HFFc6 (cell line): ENCODE measurements around the gene C3AR1. TPM values are rescaled to one million over a fixed set of nuclear protein-coding genes. Genes with fewer than 3 reads are reported as not detected.
"Not testable (repeated sequence)": the region's sequence is repeated elsewhere in the genome, so short reads cannot be mapped to it uniquely, and the experiment has no call there.

ENCODE experiments used
- DNase-seq: peaks from one replicate; pipeline ENCODE4 v3.0.0-alpha.2; 2018
- H3K27ac Mint-ChIP-seq: 2 replicates; pipeline ENCODE4 v1.8.0; 2020; ENCODE audit warnings: mild to moderate bottlenecking, mixed read lengths
- H3K27me3 Mint-ChIP-seq: 2 replicates; pipeline ENCODE4 v1.8.0; 2021; ENCODE audit warnings: mild to moderate bottlenecking, moderate library complexity, mixed read lengths; ENCODE audit not compliant: insufficient read depth
- H3K36me3 Mint-ChIP-seq: 2 replicates; pipeline ENCODE4 v1.8.0; 2021; ENCODE audit warnings: low read depth, mixed read lengths
- H3K4me1 Mint-ChIP-seq: 2 replicates; pipeline ENCODE4 v1.8.0; 2020; ENCODE audit warnings: low read depth, mixed read lengths
- H3K4me3 Mint-ChIP-seq: 2 replicates; pipeline ENCODE4 v1.8.0; 2020; ENCODE audit warnings: mild to moderate bottlenecking, moderate library complexity, mixed read lengths
- H3K9me3 Mint-ChIP-seq: 2 replicates; pipeline ENCODE4 v1.8.0; 2020; ENCODE audit warnings: mild to moderate bottlenecking, mixed read lengths
- long read RNA-seq: library from polyadenylated mRNA; unstranded; transcript quantifications from one replicate; pipeline ENCODE4 v2.0.0, GENCODE V29; 2019
- total RNA-seq, 6 experiments: library from RNA; stranded (reverse); fragmentation: NEBNext Ultra II Directional; extraction: Animal tissue kit (Norgen Biotek cat#: 25700); gene quantifications; 2 replicates in 1 of 6; 3 replicates in 5 of 6; pipeline ENCODE4 v1.2.3, GENCODE V29; 2021
- TF ChIP-seq, protein P1 (sequence below): fragments of 200-600 bp; sonication (generic); IDR thresholded peaks from 2 replicates; pipeline ENCODE4 v1.5.0; 2021; ENCODE audit warnings: antibody characterized with exemption, mild to moderate bottlenecking

Gene C3AR1
- under 1 TPM; 0.38 to 0.85 (median 0.62) TPM for total RNA-seq
- long read RNA-seq: 0 reads

DNA sequence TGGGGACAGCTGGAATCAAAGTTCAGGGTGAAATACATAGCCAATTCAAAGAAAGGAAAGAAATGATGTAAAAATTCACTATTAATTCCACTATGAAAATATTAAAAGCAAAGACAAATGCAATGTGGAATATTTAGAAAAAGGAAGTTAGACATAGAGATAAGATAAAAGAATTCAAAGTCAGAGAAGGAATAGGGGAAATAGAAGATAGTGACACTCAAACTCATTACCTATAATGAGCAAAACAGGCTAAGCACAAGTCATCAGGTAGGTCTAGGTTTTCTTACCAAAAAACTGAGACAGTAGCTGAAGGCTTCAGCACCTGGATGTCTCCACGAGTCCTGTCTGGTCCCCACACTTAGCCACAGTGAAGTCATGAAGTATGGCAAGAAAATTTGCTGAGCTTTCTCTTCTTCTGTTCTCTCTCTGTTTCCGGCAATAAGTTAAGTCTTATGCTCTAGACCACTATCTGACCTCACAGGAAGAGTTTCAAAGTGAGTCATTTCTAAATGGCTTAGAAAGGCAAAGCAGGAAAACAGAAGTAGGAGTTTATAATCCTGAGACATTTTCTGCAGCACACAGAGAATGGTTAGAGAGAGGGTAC lies at the start of gene C3AR1:
C3AR1 (minus strand) TSS at position 369 of the 604 bp plus-strand sequence. CDS start 6,174 bp downstream, outside the sequence.
- Mint-ChIP-seq H3K27me3 (no peaks in the 10 kb centered on the region; the same call in 1 of the 2 replicates), H3K27ac (peak within 1 kb of the TSS; percentile 71), H3K36me3 (no peaks in the 10 kb centered on the region), H3K4me1 (peaks cover 26% of the 10 kb centered on the region), H3K4me3 (peak within 1 kb of the TSS; percentile 39; the same call in 1 of the 2 replicates), H3K9me3 (no peaks in the 10 kb centered on the region)
- TF ChIP-seq, protein P1, sequence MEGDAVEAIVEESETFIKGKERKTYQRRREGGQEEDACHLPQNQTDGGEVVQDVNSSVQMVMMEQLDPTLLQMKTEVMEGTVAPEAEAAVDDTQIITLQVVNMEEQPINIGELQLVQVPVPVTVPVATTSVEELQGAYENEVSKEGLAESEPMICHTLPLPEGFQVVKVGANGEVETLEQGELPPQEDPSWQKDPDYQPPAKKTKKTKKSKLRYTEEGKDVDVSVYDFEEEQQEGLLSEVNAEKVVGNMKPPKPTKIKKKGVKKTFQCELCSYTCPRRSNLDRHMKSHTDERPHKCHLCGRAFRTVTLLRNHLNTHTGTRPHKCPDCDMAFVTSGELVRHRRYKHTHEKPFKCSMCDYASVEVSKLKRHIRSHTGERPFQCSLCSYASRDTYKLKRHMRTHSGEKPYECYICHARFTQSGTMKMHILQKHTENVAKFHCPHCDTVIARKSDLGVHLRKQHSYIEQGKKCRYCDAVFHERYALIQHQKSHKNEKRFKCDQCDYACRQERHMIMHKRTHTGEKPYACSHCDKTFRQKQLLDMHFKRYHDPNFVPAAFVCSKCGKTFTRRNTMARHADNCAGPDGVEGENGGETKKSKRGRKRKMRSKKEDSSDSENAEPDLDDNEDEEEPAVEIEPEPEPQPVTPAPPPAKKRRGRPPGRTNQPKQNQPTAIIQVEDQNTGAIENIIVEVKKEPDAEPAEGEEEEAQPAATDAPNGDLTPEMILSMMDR: no peak
- peak; percentile 69 for DNase-seq

DNA sequence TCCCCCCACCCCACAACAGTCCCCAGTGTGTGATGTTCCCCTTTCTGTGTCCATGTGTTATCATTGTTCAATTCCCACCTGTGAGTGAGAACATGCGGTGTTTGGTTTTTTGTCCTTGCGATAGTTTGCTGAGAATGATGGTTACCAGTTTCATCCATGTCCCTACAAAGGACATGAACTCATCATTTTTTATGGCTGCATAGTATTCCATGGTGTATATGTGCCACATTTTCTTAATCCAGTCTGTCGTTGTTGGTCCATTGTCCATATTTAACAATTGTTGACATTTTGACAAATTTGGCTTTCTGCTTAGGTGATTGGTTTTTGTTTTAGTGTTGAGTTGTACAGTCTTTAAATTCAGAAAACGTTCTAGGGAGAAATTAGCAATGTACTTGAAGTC lies 47.0 kb upstream of the C3AR1 start:
- H3K27ac Mint-ChIP-seq, H3K9me3 Mint-ChIP-seq, DNase-seq, H3K4me1 Mint-ChIP-seq, H3K27me3 Mint-ChIP-seq, H3K4me3 Mint-ChIP-seq, H3K36me3 Mint-ChIP-seq: not testable (repeated sequence)

DNA sequence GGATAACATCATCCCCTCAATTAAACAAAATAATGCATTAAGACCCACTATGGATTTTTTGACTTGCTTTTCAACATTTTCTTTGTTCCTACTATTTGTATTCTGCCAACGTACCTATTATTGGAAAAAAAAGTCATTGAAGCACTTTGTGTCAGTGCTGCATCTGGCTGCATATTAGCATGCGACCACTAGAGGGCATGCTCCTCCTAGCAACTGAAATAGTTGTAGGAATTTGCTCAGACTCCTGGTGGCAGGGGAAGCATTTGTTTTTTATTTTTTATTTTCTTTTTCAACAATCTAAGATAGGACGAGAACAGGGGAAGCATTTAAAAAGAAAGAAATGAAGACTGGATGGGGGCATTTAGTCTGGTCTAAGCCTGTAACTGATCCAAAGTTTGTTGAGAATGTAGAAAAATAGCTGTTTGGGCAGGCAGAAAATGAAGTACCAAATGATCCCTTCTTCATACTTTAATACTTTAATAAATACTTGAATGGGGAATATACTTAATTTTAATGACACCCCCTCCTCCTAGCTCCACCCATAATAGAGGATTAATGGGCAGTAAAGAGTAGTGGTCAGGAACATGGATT lies 42.7 kb upstream of the C3AR1 start:
- TF ChIP-seq, protein P1: peak; percentile 100
- Mint-ChIP-seq H3K4me1 (no peaks in the 10 kb centered on the region), H3K9me3 (peaks cover 4% of the 10 kb centered on the region; the same call in 1 of the 2 replicates), H3K27me3 (no peaks in the 10 kb centered on the region; the same call in 1 of the 2 replicates), H3K4me3 (0 out of 2 replicates have a peak overlapping the region, but pooled peaks have one; percentile 32), H3K36me3 (peaks cover 11% of the 10 kb centered on the region), H3K27ac (no peak overlapping the region)
- peak; percentile 75 for DNase-seq

DNA sequence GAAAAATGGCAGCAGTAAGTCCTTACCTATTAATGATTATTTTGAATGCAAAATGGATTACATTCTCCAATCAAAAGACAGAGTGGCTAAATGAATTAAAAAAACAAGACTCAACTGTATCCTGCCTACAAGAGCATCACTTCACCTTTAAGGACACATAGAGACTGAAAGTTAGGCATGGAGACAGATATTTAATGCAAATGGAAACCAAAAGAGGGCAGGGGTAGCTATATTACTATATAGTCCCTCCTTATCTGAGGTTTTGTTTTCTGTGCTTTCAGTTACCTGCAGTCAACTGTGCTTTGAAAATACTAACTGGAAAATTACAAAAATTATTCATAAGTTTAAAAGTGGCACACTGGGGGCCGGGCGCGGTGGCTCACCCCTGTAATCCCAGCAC lies 33.1 kb upstream of the C3AR1 start:
- no peaks in the 10 kb centered on the region for H3K9me3 Mint-ChIP-seq
- no peak overlapping the region for H3K27ac Mint-ChIP-seq

DNA sequence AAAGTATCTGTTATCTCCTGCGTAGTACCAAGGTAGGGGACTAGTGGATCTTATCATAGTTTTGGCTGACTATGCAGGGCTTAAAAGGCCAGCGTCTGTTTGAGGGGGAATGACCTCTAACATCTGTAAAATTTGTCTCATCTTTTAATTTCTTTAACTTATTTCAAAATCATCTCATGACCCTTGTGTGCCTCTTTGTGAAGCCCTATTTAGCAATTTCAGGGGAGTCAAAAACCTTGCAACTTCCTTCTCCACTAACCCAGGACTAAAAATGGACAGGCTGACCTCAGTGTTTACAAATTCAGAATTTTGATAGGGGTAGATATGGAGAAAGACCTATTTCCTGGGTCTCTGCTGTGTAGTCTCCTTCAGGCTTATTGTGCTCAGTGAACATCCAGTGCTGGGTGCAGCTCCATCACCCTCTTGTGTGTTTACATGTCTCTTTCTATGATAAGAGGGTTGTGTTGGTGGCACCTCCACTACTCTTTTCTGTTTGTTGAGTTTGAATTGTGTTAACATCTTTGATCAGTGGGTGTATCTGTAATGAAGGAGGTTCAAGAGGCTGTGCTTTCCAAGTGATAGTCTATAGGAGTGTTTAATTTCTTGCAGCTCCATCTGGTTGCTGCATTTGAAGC lies 30.2 kb upstream of the C3AR1 start:
- Mint-ChIP-seq H3K9me3 (no peaks in the 10 kb centered on the region), H3K36me3 (peaks cover 30% of the 10 kb centered on the region)

More for the DNA sequence above, 33.1 kb upstream of the C3AR1 start:
- H3K4me1 Mint-ChIP-seq: no peaks in the 10 kb centered on the region
- no peak overlapping the region for H3K4me3 Mint-ChIP-seq
- no peaks in the 10 kb centered on the region for H3K27me3 Mint-ChIP-seq
- TF ChIP-seq, protein P1: no peak
- peaks cover 21% of the 10 kb centered on the region for H3K36me3 Mint-ChIP-seq
- DNase-seq: no peak

More for the DNA sequence above, 30.2 kb upstream of the C3AR1 start:
- no peaks in the 10 kb centered on the region for H3K27me3 Mint-ChIP-seq
- H3K4me1 Mint-ChIP-seq: no peaks in the 10 kb centered on the region
- no peak for DNase-seq
- no peak overlapping the region for H3K27ac Mint-ChIP-seq
- TF ChIP-seq, protein P1: no peak
- no peak overlapping the region for H3K4me3 Mint-ChIP-seq
